Body of pancreas (tissue), 4 donors: ENCODE results near the gene SPNS1.

ENCODE experiments used
- POLR2A ChIP-seq, 3 donors: fragments of 450-650 bp; IDR thresholded peaks; one replicate each; pipeline ENCODE4 v1.6.1; 2016; ENCODE audit warnings: antibody characterized with exemption in 3 of 3, mild to moderate bottlenecking in 2 of 3
- TF ChIP-seq, protein P1 (sequence below), 7 experiments: fragments of 450-650 bp in 4 of 7; fragments of 200-600 bp in 3 of 7; sonication (generic) in 3 of 7; IDR thresholded peaks; one replicate each; pipeline ENCODE4 v1.5.1; 2016 to 2019; ENCODE audit warnings: antibody characterized with exemption in 7 of 7

GRCh38 chr16:29009050-29009837, 34.7 kb downstream of the SPNS1 start:
- TF ChIP-seq, protein P1, sequence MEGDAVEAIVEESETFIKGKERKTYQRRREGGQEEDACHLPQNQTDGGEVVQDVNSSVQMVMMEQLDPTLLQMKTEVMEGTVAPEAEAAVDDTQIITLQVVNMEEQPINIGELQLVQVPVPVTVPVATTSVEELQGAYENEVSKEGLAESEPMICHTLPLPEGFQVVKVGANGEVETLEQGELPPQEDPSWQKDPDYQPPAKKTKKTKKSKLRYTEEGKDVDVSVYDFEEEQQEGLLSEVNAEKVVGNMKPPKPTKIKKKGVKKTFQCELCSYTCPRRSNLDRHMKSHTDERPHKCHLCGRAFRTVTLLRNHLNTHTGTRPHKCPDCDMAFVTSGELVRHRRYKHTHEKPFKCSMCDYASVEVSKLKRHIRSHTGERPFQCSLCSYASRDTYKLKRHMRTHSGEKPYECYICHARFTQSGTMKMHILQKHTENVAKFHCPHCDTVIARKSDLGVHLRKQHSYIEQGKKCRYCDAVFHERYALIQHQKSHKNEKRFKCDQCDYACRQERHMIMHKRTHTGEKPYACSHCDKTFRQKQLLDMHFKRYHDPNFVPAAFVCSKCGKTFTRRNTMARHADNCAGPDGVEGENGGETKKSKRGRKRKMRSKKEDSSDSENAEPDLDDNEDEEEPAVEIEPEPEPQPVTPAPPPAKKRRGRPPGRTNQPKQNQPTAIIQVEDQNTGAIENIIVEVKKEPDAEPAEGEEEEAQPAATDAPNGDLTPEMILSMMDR (IDR thresholded peaks at IDR 0.05), result no peak
- no peak for TF ChIP-seq POLR2A (IDR thresholded peaks at IDR 0.05)
